Vagina (tissue), 2 donors: ENCODE measurements around the gene SLC9A4.

Source experiments
- CTCF ChIP-seq, 3 experiments: fragments of 450-650 bp in 2 of 3; fragments of 200-600 bp in 1 of 3; sonication (generic) in 1 of 3; IDR thresholded peaks; one replicate each; pipeline ENCODE4 v1.5.1; 2017 to 2019; ENCODE audit warnings: antibody characterized with exemption in 3 of 3, mild to moderate bottlenecking in 2 of 3, moderate library complexity in 2 of 3
- POLR2A ChIP-seq, 2 donors: fragments of 450-650 bp; IDR thresholded peaks; one replicate each; pipeline ENCODE4 v1.6.1; 2017; ENCODE audit warnings: antibody characterized with exemption in 2 of 2, mild to moderate bottlenecking in 2 of 2, moderate library complexity in 2 of 2
- POLR2AphosphoS5 ChIP-seq, 2 donors: sonication (generic); formaldehyde crosslinking; IDR thresholded peaks; one replicate each; pipeline ENCODE4 v1.9.0; 2017; ENCODE audit warnings: antibody characterized with exemption in 2 of 2, mild to moderate bottlenecking in 2 of 2, low read depth in 1 of 2; ENCODE audit not compliant: insufficient read depth in 1 of 2

- no peak for TF ChIP-seq CTCF (IDR thresholded peaks at IDR 0.05)
- no peak for TF ChIP-seq POLR2A (IDR thresholded peaks at IDR 0.05)
- no peak for TF ChIP-seq POLR2AphosphoS5 (IDR thresholded peaks at IDR 0.05; ENCODE audit: insufficient read depth in 1 of 2, low read depth in 1 of 2)
Observed at GRCh38 chr2:102427249-102427648, 45.8 kb upstream of the SLC9A4 start.
